ENCODE data around the gene SMPD3. TPM values are rescaled to one million over a fixed set of nuclear protein-coding genes. Genes with fewer than 3 reads are reported as not detected.

The SMPD3 gene
- total RNA-seq, 1 experiment from 2014 or later = 0.77 TPM

DNA sequence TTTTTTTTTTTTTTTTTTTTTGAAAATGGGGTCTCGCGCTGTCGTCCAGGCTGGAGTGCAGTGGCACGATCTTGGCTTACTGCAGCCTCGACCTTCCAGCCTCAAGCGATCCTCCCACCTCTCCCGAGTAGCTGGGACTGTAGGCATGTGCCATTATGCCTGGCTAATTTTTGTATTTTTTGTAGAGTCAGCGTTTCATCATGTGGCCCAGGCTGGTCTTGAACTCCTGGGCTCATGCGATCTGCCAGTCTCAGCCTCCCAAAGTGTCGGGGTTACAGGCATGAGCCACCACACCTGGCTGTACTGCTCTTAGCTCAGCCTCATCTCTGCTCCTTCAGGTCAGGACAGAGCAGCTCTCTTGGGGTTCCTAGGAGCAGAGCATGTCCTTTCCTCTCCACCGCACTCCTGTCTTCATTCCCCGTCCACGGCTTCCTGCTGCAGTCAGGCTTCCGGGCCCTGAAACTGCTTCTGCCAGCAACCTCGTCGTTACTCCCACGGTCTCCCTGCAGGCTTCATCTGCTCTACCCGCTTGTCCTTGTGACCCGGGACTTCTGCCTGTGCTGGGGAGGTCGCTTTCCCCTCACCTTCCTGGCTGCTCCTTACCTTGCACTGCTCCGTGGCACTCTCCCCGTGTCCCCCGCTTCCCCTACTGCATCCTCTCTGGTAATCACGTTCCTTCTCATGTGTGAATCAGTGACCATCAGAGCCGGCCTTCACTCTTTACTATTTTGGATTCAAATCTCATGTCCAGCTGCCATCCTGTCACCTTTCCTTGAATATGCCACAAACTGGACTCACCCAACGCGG is 99.5 kb downstream of the SMPD3 start:
- in situ Hi-C loops (cut with HindIII; ENCODE audit: low pct_unique_long_range_greater_than_20kb, low sequenced_read_pairs) (no loop called here), intact Hi-C loops (cut with micrococcal nuclease; ENCODE audit: unreplicated experiment) (no loop called here)
- DNase-seq (ENCODE audit: low read depth, low spot score) (no peak), ATAC-seq (no peak)
- Histone ChIP-seq H3K27me3 (ENCODE audit: control insufficient read depth, insufficient read depth, low read length) (no peaks in the 10 kb centered on the region), H3K4me1 (ENCODE audit: control insufficient read depth, insufficient read depth, low read length) (no peaks in the 10 kb centered on the region), H3K36me3 (ENCODE audit: control insufficient read depth, insufficient read depth, low read length) (peaks cover 2% of the 10 kb centered on the region), H3K4me3 (ENCODE audit: low read depth in 2 of 2, low read length in 2 of 2) (no peak overlapping the region), H3K9me3 (ENCODE audit: control insufficient read depth, insufficient read depth, low read depth, low read length) (no peaks in the 10 kb centered on the region), H3K27ac (ENCODE audit: low read length) (no peak overlapping the region)
- POLR2A ChIA-PET = no interaction called here
- no TSS peak for BruUV-seq (replicated peaks)
- TF ChIP-seq, protein P1, sequence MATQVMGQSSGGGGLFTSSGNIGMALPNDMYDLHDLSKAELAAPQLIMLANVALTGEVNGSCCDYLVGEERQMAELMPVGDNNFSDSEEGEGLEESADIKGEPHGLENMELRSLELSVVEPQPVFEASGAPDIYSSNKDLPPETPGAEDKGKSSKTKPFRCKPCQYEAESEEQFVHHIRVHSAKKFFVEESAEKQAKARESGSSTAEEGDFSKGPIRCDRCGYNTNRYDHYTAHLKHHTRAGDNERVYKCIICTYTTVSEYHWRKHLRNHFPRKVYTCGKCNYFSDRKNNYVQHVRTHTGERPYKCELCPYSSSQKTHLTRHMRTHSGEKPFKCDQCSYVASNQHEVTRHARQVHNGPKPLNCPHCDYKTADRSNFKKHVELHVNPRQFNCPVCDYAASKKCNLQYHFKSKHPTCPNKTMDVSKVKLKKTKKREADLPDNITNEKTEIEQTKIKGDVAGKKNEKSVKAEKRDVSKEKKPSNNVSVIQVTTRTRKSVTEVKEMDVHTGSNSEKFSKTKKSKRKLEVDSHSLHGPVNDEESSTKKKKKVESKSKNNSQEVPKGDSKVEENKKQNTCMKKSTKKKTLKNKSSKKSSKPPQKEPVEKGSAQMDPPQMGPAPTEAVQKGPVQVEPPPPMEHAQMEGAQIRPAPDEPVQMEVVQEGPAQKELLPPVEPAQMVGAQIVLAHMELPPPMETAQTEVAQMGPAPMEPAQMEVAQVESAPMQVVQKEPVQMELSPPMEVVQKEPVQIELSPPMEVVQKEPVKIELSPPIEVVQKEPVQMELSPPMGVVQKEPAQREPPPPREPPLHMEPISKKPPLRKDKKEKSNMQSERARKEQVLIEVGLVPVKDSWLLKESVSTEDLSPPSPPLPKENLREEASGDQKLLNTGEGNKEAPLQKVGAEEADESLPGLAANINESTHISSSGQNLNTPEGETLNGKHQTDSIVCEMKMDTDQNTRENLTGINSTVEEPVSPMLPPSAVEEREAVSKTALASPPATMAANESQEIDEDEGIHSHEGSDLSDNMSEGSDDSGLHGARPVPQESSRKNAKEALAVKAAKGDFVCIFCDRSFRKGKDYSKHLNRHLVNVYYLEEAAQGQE (IDR thresholded peaks at IDR 0.05; ENCODE audit: insufficient read depth in 1 of 2, low read depth in 2 of 2, low read length in 1 of 2) = no peak
- TF ChIP-seq POLR2AphosphoS5 (IDR thresholded peaks at IDR 0.05; ENCODE audit: low read depth, low read length) (no peak), TCF7L2 (IDR thresholded peaks at IDR 0.05; ENCODE audit: low read depth, low read length) (no peak), SIN3A (IDR thresholded peaks at IDR 0.05; ENCODE audit: borderline replicate concordance, insufficient read depth, low read depth, low read length) (no peak)
- TF ChIP-seq, protein P2, sequence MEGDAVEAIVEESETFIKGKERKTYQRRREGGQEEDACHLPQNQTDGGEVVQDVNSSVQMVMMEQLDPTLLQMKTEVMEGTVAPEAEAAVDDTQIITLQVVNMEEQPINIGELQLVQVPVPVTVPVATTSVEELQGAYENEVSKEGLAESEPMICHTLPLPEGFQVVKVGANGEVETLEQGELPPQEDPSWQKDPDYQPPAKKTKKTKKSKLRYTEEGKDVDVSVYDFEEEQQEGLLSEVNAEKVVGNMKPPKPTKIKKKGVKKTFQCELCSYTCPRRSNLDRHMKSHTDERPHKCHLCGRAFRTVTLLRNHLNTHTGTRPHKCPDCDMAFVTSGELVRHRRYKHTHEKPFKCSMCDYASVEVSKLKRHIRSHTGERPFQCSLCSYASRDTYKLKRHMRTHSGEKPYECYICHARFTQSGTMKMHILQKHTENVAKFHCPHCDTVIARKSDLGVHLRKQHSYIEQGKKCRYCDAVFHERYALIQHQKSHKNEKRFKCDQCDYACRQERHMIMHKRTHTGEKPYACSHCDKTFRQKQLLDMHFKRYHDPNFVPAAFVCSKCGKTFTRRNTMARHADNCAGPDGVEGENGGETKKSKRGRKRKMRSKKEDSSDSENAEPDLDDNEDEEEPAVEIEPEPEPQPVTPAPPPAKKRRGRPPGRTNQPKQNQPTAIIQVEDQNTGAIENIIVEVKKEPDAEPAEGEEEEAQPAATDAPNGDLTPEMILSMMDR (IDR thresholded peaks at IDR 0.05) = no peak
- CTCF ChIA-PET = no interaction called here

- POLR2A ChIA-PET = no interaction called here
- CTCF ChIA-PET = no interaction called here
- H3K36me3 ChIP-seq (ENCODE audit: control insufficient read depth, insufficient read depth, low read length) = peaks cover 2% of the 10 kb centered on the region
Measured at GRCh38 chr16:68347605-68348004, 100.7 kb downstream of the SMPD3 start.

More at GRCh38 chr16:68347605-68348004, 100.7 kb downstream of the SMPD3 start:
- no TSS peak for BruUV-seq (replicated peaks)
- Histone ChIP-seq H3K27me3 (ENCODE audit: control insufficient read depth, insufficient read depth, low read length) (no peaks in the 10 kb centered on the region), H3K27ac (ENCODE audit: low read length) (no peak overlapping the region), H3K4me1 (ENCODE audit: control insufficient read depth, insufficient read depth, low read length) (no peaks in the 10 kb centered on the region), H3K9me3 (ENCODE audit: control insufficient read depth, insufficient read depth, low read depth, low read length) (no peaks in the 10 kb centered on the region), H3K4me3 (ENCODE audit: low read depth in 2 of 2, low read length in 2 of 2) (no peak overlapping the region)
- TF ChIP-seq TCF7L2 (IDR thresholded peaks at IDR 0.05; ENCODE audit: low read depth, low read length) (no peak), POLR2AphosphoS5 (IDR thresholded peaks at IDR 0.05; ENCODE audit: low read depth, low read length) (no peak), SIN3A (IDR thresholded peaks at IDR 0.05; ENCODE audit: borderline replicate concordance, insufficient read depth, low read depth, low read length) (no peak)
- TF ChIP-seq, protein P2 (IDR thresholded peaks at IDR 0.05) = no peak
- TF ChIP-seq, protein P1 (IDR thresholded peaks at IDR 0.05; ENCODE audit: insufficient read depth in 1 of 2, low read depth in 2 of 2, low read length in 1 of 2) = no peak
- in situ Hi-C loops (cut with HindIII; ENCODE audit: low pct_unique_long_range_greater_than_20kb, low sequenced_read_pairs) (no loop called here), intact Hi-C loops (cut with micrococcal nuclease; ENCODE audit: unreplicated experiment) (no loop called here)
- DNase-seq (ENCODE audit: low read depth, low spot score) (no peak), ATAC-seq (no peak)
